ENCODE results near the gene MTUS2.
"Not testable (repeated sequence)": the region's sequence is repeated elsewhere in the genome, so short reads cannot be mapped to it uniquely, and the experiment has no call there.

MTUS2 gene

DNA sequence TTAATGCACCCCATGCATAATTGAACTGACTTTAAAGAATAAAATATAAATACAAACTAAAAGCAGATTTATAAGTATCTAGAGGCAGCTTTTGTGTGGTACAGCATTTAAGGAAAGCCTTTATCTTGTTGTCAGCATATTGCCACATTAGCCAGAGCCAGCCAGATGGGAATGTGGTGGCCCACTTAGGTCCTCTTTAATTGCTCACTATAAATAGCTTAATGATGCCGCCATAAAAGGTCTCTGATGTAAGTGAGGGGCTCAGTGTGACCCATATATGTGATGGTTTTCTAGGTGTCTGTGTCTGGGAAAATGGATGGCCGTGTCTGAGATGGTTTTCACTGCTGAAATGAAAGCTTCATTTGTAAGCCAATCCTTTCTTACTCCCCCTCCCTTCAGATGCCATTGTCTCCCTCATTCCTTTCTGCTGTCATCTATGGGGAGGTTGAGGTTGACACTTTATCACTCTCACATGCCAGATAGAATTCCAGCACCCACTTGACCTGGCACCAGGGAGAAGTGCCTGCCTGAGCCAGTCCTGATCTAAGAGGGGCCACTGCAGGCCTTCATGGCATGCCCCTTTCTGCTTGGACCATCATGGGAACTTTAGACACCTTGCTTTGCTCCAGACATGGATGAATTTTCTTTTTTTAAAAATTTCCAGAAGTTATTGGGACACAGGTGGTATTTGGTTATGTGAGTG lies 135.3 kb downstream of the MTUS2 start:
- in situ Hi-C loops (cut with HindIII; ENCODE audit: low sequenced_read_pairs) = no loop called here

DNA sequence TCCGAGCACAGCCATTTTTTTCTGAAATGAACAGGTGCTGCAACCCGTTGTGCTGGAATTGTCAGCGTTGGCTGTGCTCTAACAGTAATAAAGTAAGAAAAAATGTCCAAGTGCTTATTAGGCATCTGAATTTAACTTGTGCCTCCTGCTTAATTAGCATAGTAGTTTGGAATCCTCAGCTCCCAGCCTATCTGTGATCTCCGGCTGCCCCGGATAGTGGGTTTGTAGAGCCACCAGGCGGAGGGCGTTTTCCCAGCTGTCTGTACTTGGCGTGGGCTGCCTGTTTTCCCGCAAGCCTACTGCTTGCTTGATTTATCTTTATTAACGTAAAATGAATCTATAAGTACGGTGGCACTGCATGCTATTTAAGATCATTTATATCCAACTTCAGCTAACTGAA lies 137.9 kb downstream of the MTUS2 start:
- in situ Hi-C loops (cut with HindIII; ENCODE audit: low sequenced_read_pairs) = no loop called here

DNA sequence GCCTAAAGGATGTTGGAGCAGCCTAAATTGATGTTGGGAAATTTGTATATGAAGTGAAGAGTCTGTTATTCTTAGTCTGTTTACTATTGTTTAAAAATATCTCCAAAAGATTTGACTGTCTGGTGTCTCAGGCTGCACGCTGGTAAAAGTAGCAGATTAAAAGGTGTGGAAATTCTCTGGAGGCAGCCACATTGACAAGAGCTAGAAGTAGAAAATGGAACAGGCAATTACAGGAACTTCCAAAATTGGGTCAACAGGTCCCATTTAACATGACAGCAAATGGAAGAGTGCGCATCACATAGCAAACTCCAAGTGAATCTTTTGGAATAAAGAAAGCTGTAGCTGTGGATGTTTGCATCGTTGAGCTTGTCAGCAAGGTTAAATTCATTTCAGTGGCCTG lies 138.3 kb downstream of the MTUS2 start:
- in situ Hi-C loops (cut with HindIII; ENCODE audit: low sequenced_read_pairs) = no loop called here

DNA sequence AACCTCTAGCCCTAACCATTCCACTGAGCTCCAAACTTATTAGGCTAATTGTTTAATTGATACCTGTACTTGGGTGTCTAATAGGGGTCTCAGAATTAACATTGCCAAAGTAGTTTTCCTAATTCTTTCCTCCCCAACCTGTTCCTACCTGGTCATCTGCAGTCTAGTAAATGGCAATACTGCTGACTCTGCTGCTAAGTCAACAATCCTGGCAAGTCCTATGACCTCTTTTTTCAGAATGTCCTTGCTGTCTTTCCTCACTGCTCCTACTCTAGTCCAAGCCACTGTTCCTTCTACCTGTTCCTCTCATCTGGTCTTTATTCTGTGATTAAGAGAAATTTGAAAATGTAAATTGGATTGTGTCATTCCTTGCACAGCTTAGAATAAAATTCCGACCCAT lies 143.9 kb downstream of the MTUS2 start:
- in situ Hi-C loops (cut with HindIII; ENCODE audit: low sequenced_read_pairs) = no loop called here

DNA sequence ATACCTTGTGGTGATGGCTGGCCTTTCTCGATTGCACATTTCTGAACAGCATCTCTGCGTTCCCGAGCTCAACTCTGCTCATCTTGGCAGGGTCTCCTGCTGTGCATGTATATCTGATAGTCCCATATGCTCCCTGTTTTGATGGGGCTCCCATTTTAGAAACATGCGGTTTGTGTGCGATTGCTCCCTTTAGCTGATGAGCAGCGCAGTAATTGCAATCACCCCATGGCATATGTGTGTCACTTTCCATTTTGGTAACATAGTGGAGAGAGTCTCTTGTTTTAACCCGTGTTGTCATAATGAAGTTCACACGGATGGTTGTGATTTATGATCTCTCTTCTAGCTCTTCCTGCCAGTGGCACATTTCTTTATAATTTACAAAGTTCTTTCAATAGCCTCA lies 144.7 kb downstream of the MTUS2 start:
- in situ Hi-C loops (cut with HindIII; ENCODE audit: low sequenced_read_pairs) = no loop called here

DNA sequence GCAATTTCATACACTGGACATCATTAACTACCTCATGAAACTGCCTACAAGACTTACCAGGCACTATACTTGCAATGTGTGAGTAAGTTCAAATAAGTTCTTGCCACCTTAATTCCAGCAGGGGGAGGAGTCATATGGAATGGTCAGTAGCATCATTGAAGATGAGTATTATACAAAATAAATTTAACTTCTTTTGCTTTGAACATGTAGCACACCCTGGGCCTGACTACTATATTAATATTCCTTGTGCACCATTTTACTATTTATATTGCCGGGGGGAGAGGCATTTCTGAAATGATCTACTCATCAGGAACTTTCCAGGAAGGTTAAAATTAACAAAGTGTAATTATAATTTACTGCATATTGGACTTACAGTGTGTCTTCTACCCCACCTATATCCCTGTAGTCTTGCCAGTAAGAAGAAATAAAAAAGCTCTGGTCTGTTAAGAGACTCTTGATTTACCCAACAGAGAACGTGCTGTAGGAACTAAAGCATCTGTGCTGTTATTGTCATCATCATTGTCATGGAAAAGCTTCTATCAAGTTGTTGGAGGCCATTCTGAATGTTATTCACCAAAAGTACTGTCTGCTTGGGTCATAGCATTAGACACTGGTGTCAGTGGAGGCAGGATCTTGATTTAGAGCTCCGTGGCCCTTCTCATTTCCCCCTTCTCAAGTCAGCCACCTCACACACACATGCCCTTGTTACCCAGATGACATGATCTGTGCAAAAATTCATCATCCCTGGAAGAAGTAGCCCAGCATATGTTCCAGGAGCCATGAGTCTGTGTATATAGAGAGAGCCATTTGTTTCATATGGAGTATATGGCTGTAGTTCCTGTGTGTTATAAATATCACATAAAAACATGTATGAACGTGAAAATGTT lies 147.1 kb downstream of the MTUS2 start:
- in situ Hi-C loops (cut with HindIII; ENCODE audit: low sequenced_read_pairs) = no loop called here

DNA sequence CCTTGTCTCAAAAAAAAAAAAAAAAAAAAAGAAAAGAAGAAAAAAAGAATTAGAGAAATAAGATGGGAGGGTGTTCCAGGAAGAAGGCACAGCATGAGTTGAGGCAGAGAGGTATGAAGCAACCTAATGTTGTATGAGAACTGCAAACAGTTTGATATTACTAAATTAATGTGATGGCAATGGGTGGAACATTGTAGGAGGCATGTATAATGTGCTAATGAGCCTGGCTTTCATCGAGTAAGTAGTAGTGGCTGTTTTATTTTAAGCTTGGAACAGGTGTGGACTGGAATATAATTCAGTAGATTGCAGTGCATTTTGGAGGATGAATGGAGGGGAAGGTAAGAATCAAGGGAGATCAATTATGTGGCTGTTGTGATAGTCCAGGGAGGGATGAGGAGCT lies 156.1 kb downstream of the MTUS2 start:
- in situ Hi-C loops (cut with HindIII; ENCODE audit: low sequenced_read_pairs) = no loop called here

DNA sequence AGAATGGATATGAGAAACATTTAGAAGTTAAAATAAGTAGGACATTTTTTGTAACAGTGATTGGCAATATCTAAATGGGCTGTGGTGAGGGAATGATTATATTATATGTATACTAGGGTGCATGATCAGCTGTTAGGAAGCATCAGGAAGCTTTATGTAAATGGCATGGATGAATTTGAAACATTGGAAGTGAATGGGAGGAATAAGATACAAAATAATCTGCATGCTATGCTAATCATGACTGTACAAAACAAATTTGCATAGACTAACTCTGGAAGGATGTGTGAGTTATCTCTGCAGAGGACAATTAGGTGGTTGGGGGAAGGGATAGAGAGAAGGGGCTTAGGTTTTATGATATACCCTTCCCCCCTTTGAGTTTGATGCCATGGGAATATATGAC lies 156.5 kb downstream of the MTUS2 start:
- in situ Hi-C loops (cut with HindIII; ENCODE audit: low sequenced_read_pairs) = no loop called here

DNA sequence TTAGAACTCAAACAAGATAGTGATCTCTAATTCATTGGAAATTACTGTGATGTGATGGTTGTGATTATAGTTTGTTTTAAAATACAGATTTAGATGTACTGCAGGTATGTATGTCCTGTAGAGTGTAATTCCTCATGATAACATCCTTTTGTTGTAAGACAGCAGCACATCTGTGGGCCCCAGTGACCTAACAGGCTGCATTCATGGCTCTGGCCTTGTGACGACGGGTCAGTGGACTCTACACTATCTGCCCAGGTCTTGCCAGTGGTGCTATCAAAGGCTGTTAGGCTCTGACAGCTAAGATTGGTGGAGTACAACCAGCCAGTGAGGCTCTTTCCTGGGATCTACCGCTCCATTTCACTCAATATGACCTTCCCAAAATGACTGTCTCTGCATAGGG lies 158.4 kb downstream of the MTUS2 start:
- in situ Hi-C loops (cut with HindIII; ENCODE audit: low sequenced_read_pairs) = no loop called here

DNA sequence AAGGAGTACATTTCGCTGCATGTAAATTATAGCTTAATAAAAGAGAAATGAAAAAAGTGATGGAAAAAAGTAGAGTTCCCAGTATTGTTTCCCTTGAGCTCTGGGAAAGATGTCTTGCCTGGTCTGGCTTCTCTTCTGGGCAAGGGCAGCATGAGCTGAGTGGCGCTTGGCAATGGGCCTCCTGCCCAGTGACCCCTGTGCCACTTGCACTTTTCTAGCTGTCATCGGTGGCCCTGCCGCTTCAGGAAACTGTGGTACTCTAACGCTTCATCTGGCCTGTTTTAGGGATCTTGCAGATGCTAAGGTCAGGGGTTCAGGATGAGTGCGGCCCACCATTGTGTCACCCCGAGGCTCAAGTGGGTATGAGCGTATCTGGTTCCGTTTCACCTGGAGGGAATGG lies 161.4 kb downstream of the MTUS2 start:
- in situ Hi-C loops (cut with HindIII; ENCODE audit: low sequenced_read_pairs) = no loop called here

DNA sequence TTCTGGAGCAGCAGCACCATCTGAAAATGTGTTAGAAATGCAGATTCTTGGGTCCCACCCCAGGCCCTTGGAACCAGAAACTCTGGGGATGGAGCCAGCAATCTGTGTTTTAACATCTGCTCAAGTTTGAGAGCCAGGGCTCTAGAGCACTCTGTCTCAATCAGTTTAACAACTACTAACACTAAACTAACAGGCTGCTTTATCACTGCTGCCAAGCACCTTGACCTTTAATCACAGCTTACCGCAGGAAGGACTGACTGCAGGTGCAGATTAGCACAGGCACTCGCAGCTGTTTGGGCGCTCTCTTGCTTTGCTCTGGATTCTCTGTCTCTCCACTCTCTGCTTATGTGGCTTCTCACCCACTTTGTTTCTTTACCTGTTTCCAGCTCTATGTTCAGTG lies 163.5 kb downstream of the MTUS2 start:
- in situ Hi-C loops (cut with HindIII; ENCODE audit: low sequenced_read_pairs) = no loop called here

DNA sequence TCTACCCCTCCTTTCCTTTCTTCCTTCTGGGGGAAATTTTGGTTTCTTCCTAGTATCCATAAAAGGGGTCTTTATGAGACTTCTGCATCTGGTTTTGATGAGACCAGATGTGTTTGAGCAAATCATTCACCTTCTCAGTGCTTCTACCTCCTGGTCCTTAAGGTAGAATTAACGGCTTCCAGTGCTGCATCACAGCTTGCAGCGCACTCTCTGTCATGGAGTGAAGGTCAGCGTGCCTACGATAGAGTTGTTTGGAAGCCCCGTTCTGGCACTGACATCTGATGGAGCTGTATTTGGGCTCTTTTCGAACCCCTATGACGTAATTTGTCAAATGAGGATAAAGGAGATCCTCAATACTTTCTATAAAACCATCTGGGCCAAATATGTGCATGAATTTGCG lies 164.2 kb downstream of the MTUS2 start:
- in situ Hi-C loops (cut with HindIII; ENCODE audit: low sequenced_read_pairs) = no loop called here

DNA sequence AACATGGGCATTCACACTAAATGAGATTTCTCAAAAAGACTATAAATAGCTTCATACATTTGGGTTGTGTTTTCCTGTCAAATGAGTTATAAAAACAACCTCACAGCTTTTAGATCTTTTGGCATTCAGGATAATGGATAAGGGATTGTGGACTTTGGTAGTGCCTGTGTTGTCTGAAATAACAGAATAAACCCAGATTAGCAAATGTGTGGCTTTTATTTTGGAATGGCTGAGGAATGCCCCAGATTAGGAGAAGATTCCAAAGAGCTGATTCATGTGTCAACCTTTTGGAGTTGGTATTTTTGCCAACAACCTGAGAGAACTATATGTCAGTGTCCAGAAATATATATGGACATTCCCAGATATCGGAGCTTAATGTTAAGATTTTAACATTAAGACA lies 164.7 kb downstream of the MTUS2 start:
- in situ Hi-C loops (cut with HindIII; ENCODE audit: low sequenced_read_pairs) = no loop called here

DNA sequence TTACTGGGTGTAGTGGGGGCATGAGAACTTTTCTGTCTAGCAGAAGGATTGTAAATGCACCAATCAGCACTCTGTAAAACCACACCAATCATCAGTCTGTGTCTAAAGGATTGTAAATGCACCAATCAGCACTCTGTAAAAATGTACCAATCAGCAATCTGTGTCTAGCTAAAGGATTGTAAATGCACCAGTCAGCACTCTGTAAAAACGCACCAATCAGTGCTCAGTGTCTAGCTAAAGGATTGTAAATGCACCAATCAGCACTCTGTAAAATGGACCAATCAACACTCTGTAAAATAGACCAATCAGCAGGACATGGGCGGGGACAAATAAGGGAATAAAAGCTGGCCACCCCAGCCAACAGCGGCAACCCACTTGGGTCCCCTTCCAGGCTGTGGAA lies 170.2 kb downstream of the MTUS2 start:
- in situ Hi-C loops (cut with HindIII; ENCODE audit: low sequenced_read_pairs) = not testable (repeated sequence)

DNA sequence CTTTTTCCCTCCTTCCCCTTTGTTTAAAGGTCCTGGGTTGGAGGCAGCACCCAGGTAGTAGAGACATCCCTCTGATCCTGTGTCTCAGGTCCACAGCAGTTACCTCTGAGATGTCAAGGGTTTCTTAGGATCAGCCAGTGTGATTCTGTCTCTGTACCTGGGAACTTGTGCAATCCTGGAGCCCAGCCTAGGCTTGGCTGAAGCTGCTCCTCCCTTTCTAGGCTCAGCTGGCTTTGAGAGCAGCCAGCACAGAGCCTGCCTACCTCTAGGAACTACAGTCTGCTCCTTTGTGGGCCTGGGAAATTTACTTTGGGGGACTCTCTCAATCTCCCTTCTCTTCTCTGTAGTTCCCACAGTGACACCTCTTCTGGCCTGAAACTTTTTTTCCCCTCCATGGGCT lies 171.6 kb downstream of the MTUS2 start:
- in situ Hi-C loops (cut with HindIII; ENCODE audit: low sequenced_read_pairs) = no loop called here

DNA sequence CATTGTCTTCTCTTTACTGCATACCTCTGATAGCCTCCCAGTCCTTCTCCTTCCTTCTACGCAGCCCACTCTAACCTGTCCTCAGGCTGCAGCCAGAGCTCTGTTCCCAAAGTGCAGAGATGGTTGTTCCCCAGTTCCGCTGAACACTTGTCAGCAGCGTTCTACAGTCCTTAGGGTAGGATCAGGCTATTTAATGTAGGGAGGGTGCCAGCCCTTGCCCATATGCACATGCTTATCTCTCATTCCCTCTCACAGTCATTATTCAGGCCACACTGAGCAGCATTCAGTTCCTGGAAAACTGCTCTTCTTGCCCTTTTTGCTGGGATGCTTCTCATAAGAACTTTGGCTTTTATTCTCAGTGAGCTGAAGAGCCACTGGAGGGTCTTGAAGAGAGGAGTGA lies 180.7 kb downstream of the MTUS2 start:
- in situ Hi-C loops (cut with HindIII; ENCODE audit: low sequenced_read_pairs) = no loop called here

DNA sequence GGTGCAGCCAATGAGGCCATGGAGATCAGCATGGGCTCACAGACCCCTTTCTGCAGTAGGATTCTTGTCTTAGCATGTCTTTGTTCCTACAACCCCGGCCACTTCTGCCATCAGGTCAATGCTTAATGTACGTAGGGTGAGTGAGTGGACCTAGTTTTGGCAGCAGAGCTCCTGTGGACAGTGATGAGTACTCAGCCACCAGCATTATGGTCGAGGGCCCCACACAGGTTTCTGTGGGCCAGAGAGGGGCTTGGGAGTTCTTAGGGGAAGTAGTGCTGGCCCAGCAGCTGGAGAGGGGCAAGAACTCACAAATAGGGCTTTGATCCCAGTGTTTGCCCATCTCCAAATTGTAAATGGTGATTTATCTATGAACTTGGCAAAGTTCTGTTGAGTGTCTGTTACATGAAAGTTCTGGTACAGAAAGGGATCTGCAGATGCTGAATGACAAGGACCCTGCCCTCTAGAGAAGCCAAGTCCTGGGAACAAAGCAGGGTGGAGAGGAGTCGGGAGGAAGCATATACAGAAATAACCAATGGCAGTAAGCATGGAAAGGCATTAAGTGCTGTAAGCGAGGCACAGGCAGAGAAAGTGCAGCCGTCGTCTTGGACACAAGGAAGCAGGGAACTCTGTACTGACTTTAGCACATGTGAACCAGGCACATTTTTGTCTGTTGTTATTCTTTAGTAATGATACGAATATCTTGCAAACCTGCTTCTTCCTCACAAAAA lies 185.1 kb downstream of the MTUS2 start:
- in situ Hi-C loops (cut with HindIII; ENCODE audit: low sequenced_read_pairs) = no loop called here

DNA sequence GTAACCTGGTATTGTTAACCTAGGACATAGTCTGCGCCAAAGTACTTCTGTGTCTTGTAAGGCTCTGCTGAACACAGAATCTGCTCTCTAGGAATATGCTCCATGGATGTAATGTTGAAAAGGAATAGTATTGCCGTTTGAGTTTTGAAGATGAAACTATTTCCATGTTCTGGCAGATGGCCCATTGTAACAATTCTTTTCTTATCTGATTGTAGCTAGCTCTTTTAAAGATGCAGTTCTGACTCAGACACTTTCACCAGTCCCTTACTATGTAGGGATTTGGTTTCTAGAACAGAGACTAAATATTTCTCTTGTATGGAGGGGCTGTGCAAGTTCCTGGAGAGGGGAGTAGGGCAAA lies 185.6 kb downstream of the MTUS2 start:
- in situ Hi-C loops (cut with HindIII; ENCODE audit: low sequenced_read_pairs) = no loop called here

DNA sequence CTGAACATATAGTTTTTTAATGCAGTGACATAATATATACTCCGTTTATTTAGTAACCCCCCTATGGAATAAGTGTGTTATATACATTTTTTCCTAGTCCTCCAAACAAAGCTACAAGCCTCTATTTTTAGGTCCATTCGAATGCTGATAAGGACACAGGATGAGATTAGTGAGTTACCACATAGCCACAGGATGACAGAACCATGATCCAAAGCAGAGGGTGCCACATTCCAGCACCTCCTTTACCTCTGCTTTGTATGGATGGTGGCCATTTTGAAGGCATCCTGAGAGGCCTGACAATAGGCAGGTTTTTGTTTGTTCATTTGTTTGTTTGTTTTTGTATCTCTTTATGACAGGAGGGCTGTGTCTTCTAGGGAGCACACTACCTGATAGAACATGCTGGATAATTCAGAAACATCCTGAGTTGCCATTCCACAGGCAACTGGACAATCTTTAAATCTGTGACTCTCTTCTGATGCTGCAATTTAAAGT lies 186.3 kb downstream of the MTUS2 start:
- in situ Hi-C loops (cut with HindIII; ENCODE audit: low sequenced_read_pairs) = no loop called here

DNA sequence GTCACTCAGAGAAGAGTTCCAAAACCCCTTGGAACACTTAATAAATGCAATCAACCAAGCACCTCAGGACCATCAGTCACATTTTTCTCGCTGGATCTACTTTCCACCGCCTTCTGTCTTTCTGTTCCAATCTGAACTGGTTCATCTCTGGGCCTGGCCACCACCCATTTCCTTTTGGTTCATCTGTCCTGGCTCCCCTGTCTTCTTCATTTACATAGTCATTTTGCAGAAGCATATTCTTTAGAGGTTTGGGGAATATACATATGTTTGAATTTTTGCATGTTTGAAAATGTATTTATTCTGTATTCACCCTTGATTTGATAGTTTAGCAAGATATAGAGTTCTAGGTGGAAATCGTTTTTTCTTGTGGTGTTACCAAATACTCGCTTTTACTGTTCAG lies 188.2 kb downstream of the MTUS2 start:
- in situ Hi-C loops (cut with HindIII; ENCODE audit: low sequenced_read_pairs) = no loop called here

DNA sequence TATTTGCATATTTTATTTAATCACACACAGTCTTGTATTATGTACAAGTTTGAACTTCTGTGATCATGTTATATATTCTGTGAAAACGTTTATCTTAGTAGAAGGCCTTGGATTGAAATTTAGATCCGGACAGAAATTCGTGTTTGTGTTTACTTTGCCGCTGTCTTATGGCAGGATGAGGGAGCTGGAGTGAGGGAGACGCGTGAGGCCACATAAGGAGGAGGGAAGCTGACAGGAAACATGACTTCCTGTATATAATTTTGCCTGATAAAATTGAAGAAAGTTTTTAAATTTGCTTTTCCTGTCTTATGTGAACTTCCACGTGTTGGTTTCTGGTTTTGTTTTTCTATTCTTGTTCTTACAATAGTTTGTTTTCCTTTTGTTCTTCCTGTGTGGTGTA lies 200.2 kb downstream of the MTUS2 start:
- in situ Hi-C loops (cut with HindIII; ENCODE audit: low sequenced_read_pairs) = no loop called here

DNA sequence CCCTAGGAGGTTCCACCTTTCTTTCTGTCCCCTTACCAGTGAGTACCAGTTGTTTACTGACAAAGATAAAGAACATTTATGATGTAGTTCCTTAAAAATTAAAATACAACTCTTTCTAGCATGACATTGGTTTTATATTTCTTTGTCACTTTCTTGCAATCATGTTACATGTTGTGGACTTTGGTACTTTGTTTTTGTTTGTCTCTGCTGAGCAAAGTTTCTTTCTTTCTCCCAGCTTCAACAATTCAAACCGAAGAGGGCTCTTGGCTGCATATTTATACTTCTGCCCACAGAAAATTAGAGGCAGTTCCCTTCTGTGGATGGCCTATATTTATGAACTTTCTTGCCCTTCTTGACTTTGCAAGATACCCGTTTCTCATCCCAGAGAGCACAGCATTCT lies 201.2 kb downstream of the MTUS2 start:
- in situ Hi-C loops (cut with HindIII; ENCODE audit: low sequenced_read_pairs) = no loop called here

Measured in DLD1 (cell line).